HG02763 (cell line): ENCODE measurements around the gene ABCB9.

ENCODE experiments used
- ATAC-seq: cut with Tn5 transposase; IDR thresholded peaks from one replicate; pipeline ENCODE4 v1.9.1; 2021; ENCODE audit warnings: mild to moderate bottlenecking, moderate library complexity; ENCODE audit not compliant: unreplicated experiment

ABCB9 gene

DNA sequence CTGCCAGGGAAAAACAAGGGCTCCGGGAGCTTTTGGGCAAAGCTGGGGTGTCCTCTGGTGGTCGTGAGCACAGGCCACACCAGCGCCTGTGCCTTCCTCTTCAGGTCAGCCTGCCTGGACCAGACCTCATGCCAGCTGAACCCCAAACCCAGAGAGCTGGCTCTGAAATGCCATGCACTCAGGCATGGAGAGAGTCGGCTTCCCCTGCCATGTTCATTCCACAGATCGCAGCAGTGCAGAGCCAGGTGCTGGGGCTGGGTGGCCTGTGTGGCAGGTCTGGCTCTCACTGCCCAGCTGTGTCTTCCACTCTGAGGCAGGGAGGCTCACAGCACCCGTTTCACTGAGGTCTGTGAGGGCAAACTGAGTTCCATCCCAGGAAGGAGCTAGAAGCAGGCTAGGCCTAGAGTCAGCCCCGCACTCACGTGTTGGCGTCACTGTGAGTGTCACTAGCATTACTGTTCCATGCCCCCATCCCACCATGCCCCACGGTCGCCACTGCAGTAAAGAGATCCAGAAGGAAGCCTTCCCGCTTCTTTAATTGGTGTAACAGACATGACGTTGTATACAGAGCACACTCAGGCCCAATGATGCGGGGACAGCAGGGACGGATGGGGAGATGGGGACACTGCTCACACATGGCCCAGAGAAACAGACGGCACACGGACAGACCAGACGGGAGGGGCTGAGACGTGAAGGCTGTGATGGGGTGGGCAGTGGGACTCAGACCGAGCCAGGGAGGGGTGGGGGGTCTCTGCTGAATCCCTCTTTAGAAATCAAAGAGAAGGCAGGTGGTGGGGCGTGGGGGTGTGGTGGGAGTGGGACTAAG is 16.9 kb upstream of the ABCB9 start:
- ATAC-seq: no peak

DNA sequence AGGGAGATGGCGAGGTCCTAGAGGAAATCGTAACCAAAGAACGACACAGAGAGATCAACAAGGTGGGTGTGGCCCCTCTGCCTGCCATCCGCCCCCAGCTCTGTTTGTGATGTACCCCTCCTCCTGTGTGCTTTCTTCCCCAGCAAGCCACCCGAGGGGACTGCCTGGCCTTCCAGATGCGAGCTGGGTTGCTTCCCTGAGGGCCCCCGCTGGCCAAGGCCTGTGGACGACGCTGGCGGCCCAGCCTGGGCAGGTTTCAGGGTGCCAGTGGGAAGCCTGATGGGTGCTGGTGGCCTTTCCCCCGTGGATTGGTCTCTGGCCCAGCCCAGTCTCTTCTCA is 16.2 kb upstream of the ABCB9 start:
- no peak for ATAC-seq

DNA sequence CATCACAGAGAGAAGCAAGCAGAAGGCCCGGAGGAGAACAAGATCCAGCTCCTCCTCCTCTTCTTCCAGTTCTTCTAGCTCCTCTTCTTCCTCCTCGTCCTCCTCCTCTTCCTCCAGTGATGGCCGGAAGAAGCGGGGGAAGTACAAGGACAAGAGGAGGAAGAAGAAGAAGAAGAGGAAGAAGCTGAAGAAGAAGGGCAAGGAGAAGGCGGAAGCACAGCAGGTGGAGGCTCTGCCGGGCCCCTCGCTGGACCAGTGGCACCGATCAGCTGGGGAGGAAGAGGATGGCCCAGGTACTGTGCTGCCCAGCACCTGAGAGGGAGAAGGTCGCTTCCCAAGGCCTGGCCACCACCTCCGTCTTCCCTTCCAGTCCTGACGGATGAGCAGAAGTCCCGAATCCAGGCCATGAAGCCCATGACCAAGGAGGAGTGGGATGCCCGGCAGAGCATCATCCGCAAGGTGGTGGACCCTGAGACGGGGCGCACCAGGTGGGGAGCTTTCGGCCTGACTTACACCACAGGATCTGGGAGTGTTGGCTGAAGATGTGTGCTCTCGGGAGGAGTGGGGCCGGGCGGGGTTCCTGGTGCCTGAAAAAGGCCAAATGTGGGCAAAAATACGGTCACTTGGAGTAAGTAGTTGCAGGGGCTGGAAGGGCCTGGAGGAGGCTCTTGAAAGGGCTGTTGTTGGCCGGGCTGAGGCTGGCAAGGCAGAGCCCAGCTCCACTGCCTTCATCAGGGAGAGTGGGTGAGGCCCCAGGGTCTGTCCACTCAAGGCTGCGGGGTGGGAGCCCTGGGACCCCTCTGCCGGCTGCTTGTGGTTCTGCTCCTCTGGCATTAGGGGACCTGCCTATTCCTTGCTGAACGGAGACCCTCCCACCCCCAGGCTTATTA is 15.6 kb upstream of the ABCB9 start:
- ATAC-seq: no peak

DNA sequence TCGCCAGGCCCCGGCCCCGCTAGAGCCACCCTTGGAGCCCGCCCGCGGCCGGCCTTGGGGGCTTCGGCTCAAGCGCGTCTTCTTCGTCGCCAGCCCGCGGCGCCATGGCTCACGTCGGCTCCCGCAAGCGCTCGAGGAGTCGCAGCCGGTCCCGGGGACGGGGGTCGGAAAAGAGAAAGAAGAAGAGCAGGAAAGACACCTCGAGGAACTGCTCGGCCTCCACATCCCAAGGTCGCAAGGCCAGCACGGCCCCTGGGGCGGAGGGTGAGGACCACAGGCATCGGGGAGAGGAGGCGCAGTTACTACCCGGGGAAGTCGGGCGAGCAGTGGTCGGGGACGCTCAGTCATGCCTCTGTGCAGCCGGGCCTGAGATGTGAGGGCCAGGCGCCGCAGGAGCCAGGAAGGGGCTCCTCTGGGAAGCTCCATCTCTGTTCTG is 14.8 kb upstream of the ABCB9 start:
- ATAC-seq: no peak

DNA sequence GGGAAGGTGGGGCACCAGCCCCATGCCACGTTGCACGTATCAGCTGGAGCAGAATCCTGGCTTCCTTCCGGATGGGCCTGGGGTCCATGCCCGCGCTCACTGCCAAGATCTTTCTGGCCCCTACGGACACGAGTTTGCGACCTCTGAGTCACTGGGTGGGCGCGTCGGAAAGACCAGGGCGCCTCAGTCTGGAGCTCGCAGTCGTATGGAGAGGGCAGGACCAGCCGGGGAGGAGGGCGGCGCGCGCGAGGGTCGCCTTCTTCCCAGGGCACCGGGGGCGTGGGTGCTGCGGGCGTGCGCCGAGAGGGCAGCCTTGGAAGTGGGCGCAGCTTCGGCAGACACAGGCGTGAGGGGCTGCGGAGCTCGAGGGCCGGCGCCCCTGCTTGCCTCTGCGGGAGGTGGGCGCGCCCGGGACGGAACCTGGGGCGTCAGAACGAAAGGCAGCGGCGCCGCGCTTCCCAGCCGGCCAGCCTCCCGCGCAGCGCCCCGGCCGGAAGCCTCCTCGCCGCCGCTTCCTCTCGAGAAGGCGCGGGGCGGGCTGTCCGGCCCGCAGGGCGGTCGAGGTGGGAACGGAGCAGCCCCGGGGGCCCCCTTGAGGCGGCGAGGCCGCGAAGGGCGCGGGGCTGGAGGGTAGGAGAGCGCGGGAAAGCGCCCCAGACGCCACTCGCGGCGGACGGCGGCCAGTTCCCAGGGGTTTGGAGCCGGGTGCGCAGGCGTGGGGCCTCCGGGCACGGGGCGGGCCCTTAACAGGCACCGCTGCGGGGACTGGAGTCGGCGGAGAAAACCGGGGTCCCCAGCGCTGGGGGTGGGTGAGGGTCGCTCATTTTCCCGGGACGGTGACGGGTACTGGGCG is 14.1 kb upstream of the ABCB9 start, which contains the start of gene ARL6IP4:
TSS of gene ARL6IP4 (plus strand) at position 499 of the 853 bp plus-strand sequence. CDS start 459 bp downstream, outside the sequence.
- ATAC-seq: peak; percentile 54

DNA sequence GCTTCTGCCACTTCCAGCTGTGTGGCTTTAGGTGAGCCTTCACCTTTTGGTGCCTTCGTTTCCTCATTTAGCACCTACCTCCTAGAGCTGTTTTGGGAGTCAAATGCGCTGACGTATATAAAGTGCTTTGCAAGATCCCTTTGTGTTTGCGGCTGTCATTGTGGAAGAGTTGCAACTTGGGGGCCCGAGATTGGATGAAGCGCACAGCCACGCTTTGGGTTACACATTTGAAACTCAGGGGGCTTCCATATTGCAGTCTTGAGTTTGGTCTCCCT is 13.6 kb upstream of the ABCB9 start:
- no peak for ATAC-seq

DNA sequence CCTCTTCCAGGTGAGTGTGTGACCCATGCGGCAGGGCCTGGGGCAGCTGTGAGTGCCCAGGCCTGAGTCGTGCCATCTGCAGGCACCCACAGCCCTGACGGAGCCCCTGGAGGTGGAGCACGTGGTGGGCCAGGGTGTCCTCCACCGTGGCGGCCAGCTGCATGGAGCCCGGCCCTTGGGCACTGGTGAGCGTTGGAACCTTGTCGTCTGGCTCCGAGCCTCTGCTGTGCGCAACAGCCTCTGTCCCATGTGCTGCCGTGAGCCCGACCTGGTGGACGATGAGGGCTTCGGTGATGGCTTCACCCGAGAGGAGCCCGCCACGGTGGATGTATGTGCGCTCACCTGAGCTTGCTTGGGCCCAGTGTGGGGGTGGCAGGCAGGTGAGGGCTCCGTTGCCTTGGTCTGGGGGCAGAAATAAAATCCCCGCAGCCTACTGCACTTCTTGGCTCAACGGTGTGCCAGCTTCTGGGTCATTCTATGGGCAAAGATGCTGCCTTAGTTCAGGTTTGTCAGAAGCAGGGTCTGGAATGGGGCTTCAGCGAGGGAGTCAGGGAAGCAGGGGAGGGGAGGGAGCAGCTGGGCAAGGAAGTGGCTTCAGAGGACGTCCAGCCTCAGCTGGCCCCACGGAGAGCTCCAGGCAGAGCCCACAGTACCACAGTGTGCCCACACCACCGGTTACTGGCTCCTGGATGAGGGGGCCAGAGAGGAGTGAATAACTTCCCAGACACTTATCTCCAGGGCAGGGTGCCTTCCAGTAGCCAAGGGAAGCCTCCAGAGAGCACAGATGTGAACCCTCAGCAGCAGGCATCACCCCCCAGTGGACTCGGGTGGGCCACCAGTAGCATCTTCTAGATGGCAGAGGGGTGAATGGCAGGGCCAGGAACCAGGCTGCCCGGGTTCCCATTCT is 13.0 kb upstream of the ABCB9 start:
- ATAC-seq: no peak

DNA sequence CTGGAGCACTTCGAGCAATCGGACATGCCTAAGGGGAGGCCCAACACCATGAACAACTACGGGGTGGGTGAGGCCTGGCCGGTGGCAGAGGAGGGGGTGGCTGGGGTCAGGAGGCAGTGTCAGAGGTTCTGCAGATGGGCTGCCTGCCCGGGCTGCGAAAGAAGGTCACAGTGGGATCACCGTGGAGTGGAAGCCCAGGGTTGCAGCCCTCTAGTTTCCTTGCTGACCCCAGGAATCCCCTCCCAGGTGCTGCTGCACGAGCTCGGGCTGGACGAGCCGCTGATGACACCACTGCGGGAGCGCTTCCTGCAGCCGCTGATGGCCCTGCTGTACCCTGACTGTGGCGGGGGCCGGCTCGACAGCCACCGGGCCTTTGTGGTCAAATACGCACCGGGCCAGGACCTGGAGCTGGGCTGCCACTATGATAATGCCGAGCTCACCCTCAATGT is 12.3 kb upstream of the ABCB9 start:
- ATAC-seq: no peak

DNA sequence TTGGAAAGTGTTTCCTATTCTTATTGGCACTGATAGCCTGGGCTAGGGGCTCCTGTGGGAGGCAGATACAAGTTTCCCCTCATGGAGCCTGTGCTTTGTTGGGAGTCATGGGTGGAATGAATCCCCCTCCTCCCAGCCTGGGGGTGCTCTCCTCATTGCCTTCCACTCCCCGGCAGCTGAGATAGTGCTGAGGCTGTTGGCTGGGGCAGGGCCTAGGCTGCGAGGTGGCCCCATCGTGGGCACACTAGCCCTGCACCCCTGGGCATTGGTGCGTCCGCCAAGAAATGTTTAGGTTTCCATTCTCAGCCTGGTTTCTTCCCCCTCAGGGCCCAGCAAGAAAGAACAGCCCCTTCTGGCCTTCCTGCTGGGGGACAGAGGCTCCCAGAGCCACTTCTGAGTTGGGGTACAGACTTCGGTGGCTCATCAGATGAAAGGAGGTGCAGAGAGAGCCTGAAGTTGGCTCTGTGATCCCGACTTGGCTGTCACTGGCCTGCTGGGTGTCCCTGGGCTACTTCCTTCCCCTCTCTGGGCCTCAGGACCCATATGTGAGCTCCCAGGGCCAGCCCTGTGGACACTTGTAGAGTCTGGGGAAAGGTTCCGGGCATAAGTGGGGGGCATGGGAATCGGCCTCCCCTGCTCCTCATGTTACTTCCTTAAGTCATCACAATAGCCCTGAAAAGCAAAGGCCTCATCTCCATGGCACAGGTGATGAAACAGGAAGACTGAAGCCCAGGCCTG is 11.6 kb upstream of the ABCB9 start:
- ATAC-seq: no peak

DNA sequence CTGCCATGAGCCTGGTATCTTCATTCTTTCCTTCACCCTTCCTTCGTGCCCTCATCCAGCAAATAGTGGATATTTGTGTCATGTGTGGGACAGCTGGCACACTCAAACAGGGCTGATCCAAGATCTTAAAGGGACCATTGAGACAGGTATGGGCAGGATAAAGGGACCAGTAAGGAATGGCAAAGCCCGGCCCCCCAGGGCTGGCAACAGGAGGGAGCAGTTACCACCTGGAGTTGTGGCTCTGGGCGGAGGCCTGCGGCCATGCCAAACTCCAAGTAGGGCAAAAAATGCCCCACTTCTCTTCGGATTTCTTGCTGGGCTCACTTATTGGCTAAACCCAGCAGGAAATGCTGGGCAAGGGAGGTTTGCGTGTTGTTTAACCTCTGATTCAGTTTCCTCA is 10.9 kb upstream of the ABCB9 start:
- ATAC-seq: no peak

DNA sequence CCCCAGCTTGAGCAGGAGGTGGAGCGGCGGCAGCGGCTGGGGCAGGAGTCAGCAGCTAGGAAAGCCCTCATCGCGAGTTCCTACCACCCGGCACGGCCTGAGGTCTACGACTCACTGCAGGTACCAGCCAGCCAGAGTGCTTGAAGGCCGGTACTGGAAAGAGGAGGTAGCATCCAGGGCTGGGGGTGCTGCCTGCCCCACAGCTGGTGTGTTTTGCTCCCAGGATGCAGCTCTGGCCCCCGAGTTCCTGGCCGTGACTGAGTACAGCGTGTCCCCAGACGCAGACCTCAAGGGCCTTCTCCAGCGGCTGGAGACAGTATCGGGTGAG is 10.3 kb upstream of the ABCB9 start:
- no peak for ATAC-seq

DNA sequence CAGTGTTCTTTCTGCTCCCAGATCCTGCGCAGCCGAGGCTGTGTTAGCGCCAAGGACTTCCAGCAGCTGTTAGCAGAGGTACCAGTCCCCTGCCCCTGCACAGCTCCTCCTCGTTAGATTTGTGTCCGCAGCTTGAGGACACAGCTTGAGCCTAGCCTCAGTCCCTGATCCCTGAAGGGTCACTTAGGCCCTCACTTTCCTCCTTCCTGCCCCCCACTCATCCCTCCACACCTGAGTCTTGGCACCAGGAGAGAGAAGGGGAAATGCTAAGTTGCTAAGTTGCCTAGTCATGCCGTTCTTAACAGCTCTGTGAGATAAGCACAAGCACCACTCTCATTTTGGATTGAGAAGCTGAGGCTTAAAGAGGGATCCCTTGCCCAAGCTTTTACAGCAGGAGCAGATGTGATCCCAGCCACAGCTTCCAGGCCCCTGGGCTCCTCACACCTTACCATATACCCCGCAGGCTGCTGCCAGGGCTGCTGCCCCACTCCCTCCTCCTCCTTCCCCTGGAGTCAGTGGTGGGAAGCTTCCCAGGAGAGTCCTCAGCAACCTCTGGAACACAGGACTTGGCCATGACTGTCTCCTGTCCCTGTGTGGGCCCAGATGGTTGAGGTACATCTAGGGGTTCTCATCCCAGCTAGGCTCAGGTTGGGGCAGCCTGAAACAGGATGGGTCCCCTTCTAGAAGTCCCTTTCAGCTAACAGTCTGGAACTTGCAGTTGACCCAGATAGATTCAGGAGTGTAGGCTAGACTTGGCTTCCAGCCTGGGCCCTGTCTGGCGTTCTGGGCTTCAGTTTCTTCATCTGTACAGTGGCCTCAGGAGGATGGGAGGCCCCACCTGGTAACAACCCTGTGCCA is 9.8 kb upstream of the ABCB9 start:
- no peak for ATAC-seq

DNA sequence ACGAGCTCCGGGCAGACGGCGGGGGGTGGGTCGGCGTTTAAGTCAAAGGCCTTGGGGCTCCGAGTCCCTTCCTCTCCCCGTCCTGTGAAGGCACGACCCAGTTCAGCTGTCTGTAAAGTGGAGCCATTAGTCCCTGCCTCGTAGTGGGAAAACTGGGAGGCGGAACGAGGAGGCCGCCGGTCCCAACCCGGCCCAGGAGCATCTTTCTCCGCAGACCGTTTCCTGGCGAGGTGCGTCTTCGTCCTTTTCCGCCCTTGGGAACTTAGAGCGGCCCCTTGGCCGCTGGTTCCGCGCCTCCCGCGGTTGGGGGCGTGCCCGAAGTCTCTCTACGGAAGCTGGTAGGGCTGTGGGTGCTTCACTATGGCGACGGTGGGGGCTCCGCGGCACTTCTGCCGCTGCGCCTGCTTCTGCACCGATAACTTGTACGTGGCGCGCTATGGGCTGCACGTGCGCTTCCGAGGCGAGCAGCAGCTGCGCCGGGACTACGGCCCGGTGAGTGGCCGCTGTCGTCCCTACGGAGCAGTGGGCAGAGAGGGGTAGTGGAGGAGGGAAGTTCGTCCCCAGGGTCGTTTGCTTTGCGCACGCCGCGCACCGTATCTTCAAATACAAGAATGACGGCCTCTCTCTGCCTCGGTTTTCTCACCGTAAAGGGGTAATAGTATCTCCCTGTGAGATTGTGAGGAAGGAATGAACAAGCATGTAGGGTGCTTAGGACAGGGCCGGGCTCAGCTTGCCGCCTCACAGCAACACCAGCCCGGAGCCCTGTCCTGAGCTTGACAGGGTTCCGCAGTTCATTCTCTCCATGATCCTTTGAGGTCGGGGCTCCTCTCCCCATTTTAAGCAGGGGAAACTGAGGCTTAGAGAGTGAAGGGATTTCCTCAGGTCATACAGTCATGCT is 8.9 kb upstream of the ABCB9 start, which contains the start of gene OGFOD2:
TSS of gene OGFOD2 (plus strand) at position 353 of the 898 bp plus-strand sequence. CDS start at position 361, 8 bp downstream.
- ATAC-seq: peak; percentile 67

DNA sequence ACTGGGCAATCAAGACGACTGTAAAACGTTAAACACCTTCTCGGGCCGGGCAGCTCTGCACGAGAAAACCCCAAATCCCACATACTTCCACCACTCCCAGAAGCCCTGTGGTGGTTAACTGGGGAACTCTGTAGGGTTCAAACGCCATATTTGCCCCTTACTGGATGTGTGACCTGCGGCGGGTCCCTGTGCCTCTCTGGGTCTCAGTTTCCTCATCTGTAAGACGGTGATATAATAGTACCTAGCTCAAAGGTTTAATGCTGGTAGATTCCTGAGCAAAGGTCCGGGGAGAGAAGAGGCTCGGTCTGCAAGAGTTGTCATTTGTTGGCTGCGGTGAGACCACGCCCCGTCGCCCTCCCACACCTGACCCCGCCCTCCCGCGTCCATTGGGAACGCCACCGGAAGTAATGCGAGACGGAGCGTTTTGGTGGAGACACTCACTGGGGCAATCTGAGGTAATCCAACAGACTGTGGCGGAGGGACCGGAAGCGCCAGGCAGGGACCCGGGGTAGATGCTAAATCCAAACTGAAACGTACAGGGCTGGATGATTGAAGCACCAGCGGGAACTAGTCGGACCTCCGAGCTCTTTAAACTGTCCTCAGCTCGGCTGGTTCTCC is 8.1 kb upstream of the ABCB9 start:
- peak; percentile 84 for ATAC-seq

DNA sequence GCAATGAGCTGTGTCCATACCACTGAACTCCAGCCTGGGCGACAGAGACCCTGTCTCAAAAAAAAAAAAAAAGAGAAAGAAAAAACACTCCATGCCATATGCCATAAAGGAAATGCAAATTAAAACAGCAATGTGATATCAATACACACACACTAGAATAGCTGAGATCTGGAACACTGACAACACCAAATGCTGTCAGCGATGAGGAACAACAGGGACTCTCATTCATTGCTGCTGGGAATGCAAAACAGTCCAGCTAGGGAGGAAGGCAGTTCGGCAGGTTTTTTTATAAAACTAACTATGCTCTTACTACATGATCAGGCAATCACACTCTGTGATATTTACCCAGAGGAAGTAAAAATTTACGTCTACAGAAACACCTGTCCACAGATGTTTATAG is 3.4 kb upstream of the ABCB9 start:
- no peak for ATAC-seq

DNA sequence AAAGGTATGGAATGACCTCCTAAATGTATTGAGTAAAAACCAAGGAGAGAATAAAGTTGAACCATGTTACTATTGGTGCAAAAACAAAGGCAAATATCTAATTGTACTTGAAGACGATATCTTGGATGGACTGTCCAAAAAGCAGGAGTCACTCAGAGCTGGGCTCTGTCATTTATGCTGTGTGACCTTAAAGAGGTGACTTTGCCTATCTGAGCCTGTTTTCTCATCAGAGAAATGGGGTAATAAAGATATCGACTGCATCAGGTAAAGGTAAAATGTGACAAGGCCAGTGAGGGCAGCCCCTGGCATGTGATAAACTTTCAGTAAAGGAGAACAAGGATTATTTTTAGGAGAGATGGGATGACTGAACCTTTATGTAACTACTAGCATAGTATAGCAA is 1.8 kb upstream of the ABCB9 start:
- no peak for ATAC-seq
